SK-N-MC (cell line): ENCODE measurements around the gene HBG1.

Experiments used
- DNase-seq: peaks from one replicate; pipeline ENCODE4 v3.0.0-alpha.2; 2011; ENCODE audit warnings: low read depth, low spot score
- H3K27ac ChIP-seq: fragments of 200-600 bp; sonication (generic); 2 replicates; pipeline ENCODE4 v1.5.1; 2016; ENCODE audit warnings: mixed run types
- H3K36me3 ChIP-seq: fragments of 200-600 bp; sonication (generic); 2 replicates; pipeline ENCODE4 v1.6.1; 2017; ENCODE audit warnings: antibody characterized with exemption, low read length, mixed read lengths; ENCODE audit not compliant: insufficient read depth
- H3K4me3 ChIP-seq: fragments of 200-600 bp; sonication (generic); 2 replicates; pipeline ENCODE4 v1.5.1; 2016
- H3K9ac ChIP-seq: fragments of 200-600 bp; sonication (generic); 2 replicates; pipeline ENCODE4 v1.8.0; 2017; ENCODE audit warnings: mixed run types, mixed read lengths; ENCODE audit not compliant: insufficient read length
- H3K9me3 ChIP-seq: fragments of 200-600 bp; sonication (generic); 2 replicates; pipeline ENCODE4 v1.6.1; 2017; ENCODE audit warnings: low read depth, mild to moderate bottlenecking, antibody characterized with exemption, low read length, moderate library complexity, mixed read lengths
- EZH2 ChIP-seq: fragments of 200-600 bp; sonication (generic); IDR thresholded peaks from one replicate; pipeline ENCODE4 v1.6.1; 2017; ENCODE audit warnings: antibody characterized with exemption
- FOXP2 ChIP-seq: optimal IDR thresholded peaks from 2 replicates; pipeline ENCODE3; 2011; ENCODE audit warnings: mild to moderate bottlenecking, moderate library complexity; ENCODE audit not compliant: insufficient read depth; ENCODE audit errors: extremely low read length, control extremely low read depth
- POLR2AphosphoS5 ChIP-seq: IDR thresholded peaks from 2 replicates; pipeline ENCODE4 v1.6.1; 2012; ENCODE audit warnings: mild to moderate bottlenecking, low read depth, low read length, borderline replicate concordance

Gene HBG1

GRCh38 chr11:5288108-5288905 is 38.6 kb upstream of the HBG1 start:
- DNase-seq: no peak
- Histone ChIP-seq H3K4me3 (no peak overlapping the region), H3K9ac (no peak overlapping the region), H3K9me3 (no peaks in the 10 kb centered on the region), H3K27ac (no peak overlapping the region), H3K36me3 (no peaks in the 10 kb centered on the region)
- TF ChIP-seq EZH2: no peak
- no peak for TF ChIP-seq FOXP2
- no peak for TF ChIP-seq POLR2AphosphoS5

- H3K4me3 ChIP-seq: no peak overlapping the region
- no peaks in the 10 kb centered on the region for H3K36me3 ChIP-seq
- no peak overlapping the region for H3K9ac ChIP-seq
- TF ChIP-seq EZH2 (no peak), POLR2AphosphoS5 (no peak), FOXP2 (no peak)
- DNase-seq: no peak
- no peaks in the 10 kb centered on the region for H3K9me3 ChIP-seq
- H3K27ac ChIP-seq: no peak overlapping the region
These were observed 37.2 kb upstream of the HBG1 start for GRCh38 chr11:5286901-5287300.

- Histone ChIP-seq H3K27ac (no peak overlapping the region), H3K9me3 (no peaks in the 10 kb centered on the region), H3K9ac (no peak overlapping the region), H3K36me3 (no peaks in the 10 kb centered on the region), H3K4me3 (no peak overlapping the region)
- TF ChIP-seq EZH2 (no peak), FOXP2 (no peak), POLR2AphosphoS5 (no peak)
- DNase-seq: no peak
These were observed 36.7 kb upstream of the HBG1 start for GRCh38 chr11:5286351-5286750.

- DNase-seq: no peak
- no peak overlapping the region for H3K9ac ChIP-seq
- H3K36me3 ChIP-seq: no peaks in the 10 kb centered on the region
- H3K27ac ChIP-seq: no peak overlapping the region
- no peak overlapping the region for H3K4me3 ChIP-seq
- no peak for TF ChIP-seq EZH2
- TF ChIP-seq FOXP2: no peak
- TF ChIP-seq POLR2AphosphoS5: no peak
- H3K9me3 ChIP-seq: no peaks in the 10 kb centered on the region
These were observed 36.2 kb upstream of the HBG1 start for GRCh38 chr11:5285703-5286340.

GRCh38 chr11:5284637-5285036 is 35.0 kb upstream of the HBG1 start:
- Histone ChIP-seq H3K4me3 (no peak overlapping the region), H3K36me3 (no peaks in the 10 kb centered on the region), H3K9ac (no peak overlapping the region), H3K9me3 (no peaks in the 10 kb centered on the region), H3K27ac (no peak overlapping the region)
- TF ChIP-seq POLR2AphosphoS5 (no peak), FOXP2 (no peak), EZH2 (no peak)
- no peak for DNase-seq

- Histone ChIP-seq H3K9me3 (no peaks in the 10 kb centered on the region), H3K27ac (no peak overlapping the region), H3K4me3 (no peak overlapping the region), H3K36me3 (no peaks in the 10 kb centered on the region), H3K9ac (no peak overlapping the region)
- TF ChIP-seq FOXP2 (no peak), POLR2AphosphoS5 (no peak), EZH2 (no peak)
- DNase-seq: no peak
These were observed 34.2 kb upstream of the HBG1 start for GRCh38 chr11:5283882-5284281.

- H3K9ac ChIP-seq: no peak overlapping the region
- H3K27ac ChIP-seq: no peak overlapping the region
- TF ChIP-seq POLR2AphosphoS5 (no peak), EZH2 (no peak), FOXP2 (no peak)
- H3K36me3 ChIP-seq: no peaks in the 10 kb centered on the region
- H3K4me3 ChIP-seq: no peak overlapping the region
- DNase-seq: no peak
- no peaks in the 10 kb centered on the region for H3K9me3 ChIP-seq
These were observed 33.4 kb upstream of the HBG1 start for GRCh38 chr11:5283086-5283485.

- H3K36me3 ChIP-seq: no peaks in the 10 kb centered on the region
- H3K9ac ChIP-seq: no peak overlapping the region
- no peaks in the 10 kb centered on the region for H3K9me3 ChIP-seq
- no peak for TF ChIP-seq EZH2
- TF ChIP-seq POLR2AphosphoS5: no peak
- no peak for TF ChIP-seq FOXP2
- H3K4me3 ChIP-seq: no peak overlapping the region
- DNase-seq: no peak
- no peak overlapping the region for H3K27ac ChIP-seq
These were observed 33.0 kb upstream of the HBG1 start for GRCh38 chr11:5282628-5283027.

GRCh38 chr11:5281596-5281995 is 31.9 kb upstream of the HBG1 start:
- DNase-seq: no peak
- Histone ChIP-seq H3K9ac (no peak overlapping the region), H3K9me3 (no peaks in the 10 kb centered on the region), H3K4me3 (no peak overlapping the region), H3K36me3 (no peaks in the 10 kb centered on the region), H3K27ac (no peak overlapping the region)
- TF ChIP-seq POLR2AphosphoS5: no peak
- TF ChIP-seq FOXP2: no peak
- TF ChIP-seq EZH2: no peak
